Panc1 (cell line): ENCODE results near the gene ADGRL3. TPM values are rescaled to one million over a fixed set of nuclear protein-coding genes. Genes with fewer than 3 reads are reported as not detected.

ENCODE experiments used
- ATAC-seq: fragments of 200-7000 bp; cut with Tn5 transposase; 2 replicates; pipeline ENCODE4 v1.9.1; 2020; ENCODE audit warnings: mild to moderate bottlenecking, moderate library complexity
- BruUV-seq: library from RNA; stranded (reverse); fragments of 400-500 nt; replicated peaks from 2 replicates; lab custom pipeline; 2021; lab: Mats Ljungman, UMichigan
- CTCF ChIA-PET: fragments of 300-600 bp; sonication (Branson Sonifier 250); formaldehyde crosslinking; loops from one replicate; lab custom pipeline; 2022; ENCODE audit warnings: antibody characterized with exemption; lab: Charles Lee
- POLR2A ChIA-PET: fragments of 300-600 bp; sonication (Branson Sonifier 250); formaldehyde crosslinking; loops from one replicate; lab custom pipeline; 2022; ENCODE audit warnings: antibody characterized with exemption; lab: Charles Lee
- DNase-seq: peaks from one replicate; pipeline ENCODE4 v3.0.0-alpha.2; 2010; ENCODE audit warnings: low read depth, low spot score
- H3K27ac ChIP-seq: 2 replicates; pipeline ENCODE4 v1.5.1; 2011; ENCODE audit warnings: mild to moderate bottlenecking, low read length, inconsistent platforms
- H3K27me3 ChIP-seq: fragments of 200-500 bp; sonication (Bioruptor generic); 2 replicates; pipeline ENCODE4 v1.6.0; 2014; ENCODE audit warnings: low read length, inconsistent platforms; ENCODE audit not compliant: control insufficient read depth, insufficient read depth
- H3K36me3 ChIP-seq: fragments of 200-500 bp; sonication (Bioruptor generic); 2 replicates; pipeline ENCODE4 v1.5.1; 2014; ENCODE audit warnings: inconsistent platforms, mild to moderate bottlenecking, low read length, moderate library complexity; ENCODE audit not compliant: control insufficient read depth, insufficient read depth
- H3K4me1 ChIP-seq: 2 replicates; pipeline ENCODE4 v1.5.1; 2011; ENCODE audit warnings: inconsistent platforms, mild to moderate bottlenecking, low read length, moderate library complexity; ENCODE audit not compliant: control insufficient read depth, insufficient read depth
- H3K4me3 ChIP-seq, 2 experiments: 2 replicates each; pipeline ENCODE4 v1.5.1; 2011 to 2012; ENCODE audit warnings: low read depth in 2 of 2, low read length in 2 of 2, mild to moderate bottlenecking in 2 of 2, inconsistent platforms in 1 of 2, moderate library complexity in 1 of 2
- H3K9me3 ChIP-seq: fragments of 200-500 bp; sonication (Bioruptor generic); 2 replicates; pipeline ENCODE4 v1.5.1; 2014; ENCODE audit warnings: low read depth, mild to moderate bottlenecking, inconsistent platforms, low read length, moderate library complexity; ENCODE audit not compliant: control insufficient read depth, insufficient read depth
- CTCF ChIP-seq: fragments of 450-650 bp; IDR thresholded peaks from 2 replicates; pipeline ENCODE4 v1.5.1; 2017; ENCODE audit warnings: mild to moderate bottlenecking
- POLR2AphosphoS5 ChIP-seq: IDR thresholded peaks from 2 replicates; pipeline ENCODE4 v1.6.1; 2012; ENCODE audit warnings: mild to moderate bottlenecking, low read depth, low read length, moderate library complexity
- REST ChIP-seq, 2 experiments: IDR thresholded peaks; 2 replicates each; pipeline ENCODE4 v1.6.1; 2011 to 2012; ENCODE audit warnings: low read depth in 2 of 2, control low read depth in 1 of 2, low read length in 1 of 2, mild to moderate bottlenecking in 1 of 2, moderate library complexity in 1 of 2; ENCODE audit not compliant: insufficient read depth in 1 of 2
- SIN3A ChIP-seq: IDR thresholded peaks from 2 replicates; pipeline ENCODE4 v1.6.1; 2012; ENCODE audit warnings: low read depth, mild to moderate bottlenecking, low read length, moderate library complexity, borderline replicate concordance; ENCODE audit not compliant: insufficient read depth
- TCF7L2 ChIP-seq: IDR thresholded peaks from 2 replicates; pipeline ENCODE4 v1.6.1; 2011; ENCODE audit warnings: mild to moderate bottlenecking, low read depth, low read length, inconsistent platforms
- in situ Hi-C: cut with HindIII; loops from 2 replicates; pipeline ENCODE4 v1.10.0; 2016; ENCODE audit warnings: low sequenced_read_pairs, low pct_unique_long_range_greater_than_20kb
- intact Hi-C: fragments of 100-400 bp; cut with micrococcal nuclease; formaldehyde crosslinking; loops from one replicate; pipeline ENCODE4 v1.10.0; 2022; ENCODE audit not compliant: unreplicated experiment
- total RNA-seq: library from RNA; stranded (reverse); gene quantifications from one replicate; pipeline ENCODE4 v1.2.1, GENCODE V29; 2021; ENCODE audit not compliant: unreplicated experiment

ADGRL3 gene
- total RNA-seq, 1 experiment from 2014 or later = 0.23 TPM

- POLR2A ChIA-PET = no interaction called here
- H3K27ac ChIP-seq = no peak overlapping the region
- no peaks in the 10 kb centered on the region for H3K27me3 ChIP-seq
- intact Hi-C loops = no loop called here
- ATAC-seq (no peak), DNase-seq (no peak)
- H3K4me1 ChIP-seq = no peaks in the 10 kb centered on the region
- TF ChIP-seq SIN3A = no peak
- TF ChIP-seq POLR2AphosphoS5 = no peak
- TF ChIP-seq REST (IDR thresholded peaks at IDR 0.05; ENCODE audit: insufficient read depth in 1 of 2, low read depth in 2 of 2, low read length in 1 of 2) = no peak
- TF ChIP-seq TCF7L2 = no peak
- no peak for TF ChIP-seq CTCF
- in situ Hi-C loops = no loop called here
- CTCF ChIA-PET = no interaction called here
- H3K36me3 ChIP-seq = no peaks in the 10 kb centered on the region
- H3K4me3 ChIP-seq = no peak overlapping the region
- no TSS peak for BruUV-seq
- H3K9me3 ChIP-seq = no peaks in the 10 kb centered on the region
These were observed 595.9 kb downstream of the ADGRL3 start for GRCh38 chr4:61795998-61796397.

- H3K9me3 ChIP-seq = no peaks in the 10 kb centered on the region
- DNase-seq (no peak), ATAC-seq (no peak)
- intact Hi-C loops (no loop called here), in situ Hi-C loops (no loop called here)
- no peak for TF ChIP-seq SIN3A
- TF ChIP-seq TCF7L2 = no peak
- TF ChIP-seq CTCF = no peak
- TF ChIP-seq POLR2AphosphoS5 = no peak
- no peak for TF ChIP-seq REST (IDR thresholded peaks at IDR 0.05; ENCODE audit: insufficient read depth in 1 of 2, low read depth in 2 of 2, low read length in 1 of 2)
- H3K27me3 ChIP-seq = no peaks in the 10 kb centered on the region
- H3K4me1 ChIP-seq = no peaks in the 10 kb centered on the region
- ChIA-PET POLR2A (no interaction called here), CTCF (no interaction called here)
- BruUV-seq = no TSS peak
- no peak overlapping the region for H3K4me3 ChIP-seq
- H3K36me3 ChIP-seq = no peaks in the 10 kb centered on the region
- H3K27ac ChIP-seq = no peak overlapping the region
These were observed 599.7 kb downstream of the ADGRL3 start for GRCh38 chr4:61799794-61800193.
